Measurements from ENCODE around the gene PRPF19. TPM values are rescaled to one million over a fixed set of nuclear protein-coding genes. Genes with fewer than 3 reads are reported as not detected.

Gene PRPF19
- total and polyA plus RNA-seq, 2 of the 13 experiments (the other 11 are each of a cell fraction or from before 2014, with no cell fraction given), result 27.4 to 91.1 TPM

- TF ChIP-seq ZNF264 (CRISPR knock-in tag; IDR thresholded peaks at IDR 0.05) (no peak), SIX4 (CRISPR knock-in tag; IDR thresholded peaks at IDR 0.05) (no peak), ZNF446 (CRISPR knock-in tag; IDR thresholded peaks at IDR 0.05) (no peak), TFDP2 (CRISPR knock-in tag; IDR thresholded peaks at IDR 0.05) (no peak), MBNL3 (CRISPR knock-in tag; conservative IDR thresholded peaks at IDR 0.05) (no peak), SMC3 (IDR thresholded peaks at IDR 0.05; ENCODE audit: low read length) (peak; percentile 98), ATF1 (CRISPR knock-in tag; IDR thresholded peaks at IDR 0.05) (no peak), MIXL1 (CRISPR knock-in tag; IDR thresholded peaks at IDR 0.05) (0 out of 2 replicates have a peak, but pooled peaks have one; percentile 21), CEBPZ (IDR thresholded peaks at IDR 0.05; ENCODE audit: low read length) (no peak), ETV6 (CRISPR knock-in tag; conservative IDR thresholded peaks at IDR 0.05) (no peak), SOX5 (CRISPR knock-in tag; IDR thresholded peaks at IDR 0.05; ENCODE audit: borderline replicate concordance) (0 out of 2 replicates have a peak, but pooled peaks have one; percentile 20), AGO2 (optimal IDR thresholded peaks at IDR 0.05; ENCODE audit: low read depth, low read length) (no peak), ELF3 (CRISPR knock-in tag; IDR thresholded peaks at IDR 0.05) (0 out of 2 replicates have a peak, but pooled peaks have one; percentile 40), SSRP1 (CRISPR knock-in tag; IDR thresholded peaks at IDR 0.05) (0 out of 2 replicates have a peak, but pooled peaks have one; percentile 44), BHLHE40 (IDR thresholded peaks at IDR 0.05; ENCODE audit: low read length) (0 out of 2 replicates have a peak, but pooled peaks have one; percentile 23), FOXO1 (CRISPR knock-in tag; IDR thresholded peaks at IDR 0.05) (peak; percentile 37; the same call in 1 of the 2 replicates), STAT5B (CRISPR knock-in tag; IDR thresholded peaks at IDR 0.05) (no peak), MEIS1 (CRISPR knock-in tag; IDR thresholded peaks at IDR 0.05; ENCODE audit: borderline replicate concordance) (no peak), LRRFIP1 (CRISPR knock-in tag; conservative IDR thresholded peaks at IDR 0.05) (no peak), MLLT10 (CRISPR knock-in tag; IDR thresholded peaks at IDR 0.05) (no peak), HNRNPL (IDR thresholded peaks at IDR 0.05; ENCODE audit: low read depth, low read length) (no peak), GATA4 (IDR thresholded peaks at IDR 0.05; ENCODE audit: borderline replicate concordance, low read depth) (no peak), ZNF235 (CRISPR knock-in tag; IDR thresholded peaks at IDR 0.05; ENCODE audit: borderline replicate concordance) (no peak), SCMH1 (CRISPR knock-in tag; IDR thresholded peaks at IDR 0.05; ENCODE audit: borderline replicate concordance) (no peak), KDM5A (IDR thresholded peaks at IDR 0.05; ENCODE audit: borderline replicate concordance, low read length) (no peak), HOXA3 (CRISPR knock-in tag; IDR thresholded peaks at IDR 0.05) (0 out of 2 replicates have a peak, but pooled peaks have one; percentile 15), KAT8 (CRISPR knock-in tag; IDR thresholded peaks at IDR 0.05) (peak; percentile 35; the same call in 1 of the 2 replicates)
Observed at GRCh38 chr11:60887556-60887955, 18.8 kb downstream of the PRPF19 start (continued).

All from HepG2 (cell line).